Mesenchymal stem cell (in vitro differentiated cells and primary cell): ENCODE measurements around the gene JDP2.

Experiments used
- DNase-seq: peaks from one replicate; pipeline ENCODE4 v3.0.0-alpha.2; 2013
- H2AFZ ChIP-seq: one replicate; pipeline ENCODE4 v1.6.1; 2013; ENCODE audit warnings: low read depth, mild to moderate bottlenecking, control low read depth, inconsistent platforms, low read length, moderate library complexity
- H2AK5ac ChIP-seq: 2 replicates; pipeline ENCODE4 v1.6.1; 2013; ENCODE audit warnings: low read length, moderate library complexity, mild to moderate bottlenecking, inconsistent platforms; ENCODE audit not compliant: severe bottlenecking
- H2BK120ac ChIP-seq: one replicate; pipeline ENCODE4 v1.6.1; 2013; ENCODE audit warnings: low read depth, mild to moderate bottlenecking, inconsistent platforms, low read length, moderate library complexity
- H2BK12ac ChIP-seq, 2 experiments: one replicate each; pipeline ENCODE4 v1.6.1; 2013; ENCODE audit warnings: inconsistent platforms in 2 of 2, low read length in 2 of 2, mild to moderate bottlenecking in 2 of 2, moderate library complexity in 2 of 2, control low read depth in 1 of 2
- H2BK15ac ChIP-seq: one replicate; pipeline ENCODE4 v1.6.1; 2013; ENCODE audit warnings: mild to moderate bottlenecking, low read depth, inconsistent platforms; ENCODE audit not compliant: poor library complexity, severe bottlenecking
- H2BK5ac ChIP-seq: 2 replicates; pipeline ENCODE4 v1.6.1; 2013; ENCODE audit warnings: low read depth, mild to moderate bottlenecking, low read length, control low read depth, inconsistent platforms; ENCODE audit not compliant: poor library complexity, severe bottlenecking
- H3K14ac ChIP-seq, 2 experiments: one replicate each; pipeline ENCODE4 v1.6.1; 2013; ENCODE audit warnings: inconsistent platforms in 2 of 2, low read length in 2 of 2, control low read depth in 1 of 2, mild to moderate bottlenecking in 1 of 2, moderate library complexity in 1 of 2
- H3K18ac ChIP-seq, 2 experiments: one replicate each; pipeline ENCODE4 v1.6.1; 2013; ENCODE audit warnings: inconsistent platforms in 2 of 2, low read length in 2 of 2, control low read depth in 1 of 2, low read depth in 1 of 2, mild to moderate bottlenecking in 1 of 2
- H3K23ac ChIP-seq, 2 experiments: one replicate each; pipeline ENCODE4 v1.6.1; 2013; ENCODE audit warnings: inconsistent platforms in 2 of 2, low read length in 2 of 2, mild to moderate bottlenecking in 2 of 2, moderate library complexity in 2 of 2, control low read depth in 1 of 2
- H3K27ac ChIP-seq: 2 replicates; pipeline ENCODE4 v1.5.1; 2013; ENCODE audit warnings: mild to moderate bottlenecking, moderate library complexity, low read length, control low read depth, inconsistent platforms; ENCODE audit not compliant: poor library complexity, severe bottlenecking
- H3K27me3 ChIP-seq, 2 experiments: 2 replicates each; pipeline versions ENCODE4 v1.6.1 to v1.7.0; 2013; ENCODE audit warnings: low read length in 2 of 2, mild to moderate bottlenecking in 2 of 2, moderate library complexity in 2 of 2, control low read depth in 1 of 2, inconsistent platforms in 1 of 2; ENCODE audit not compliant: control insufficient read depth in 1 of 2, insufficient read depth in 1 of 2
- H3K36me3 ChIP-seq, 2 experiments: 2 replicates each; pipeline versions ENCODE4 v1.6.1 to v1.7.0; 2013; ENCODE audit warnings: low read length in 2 of 2, control low read depth in 1 of 2, inconsistent platforms in 1 of 2, low read depth in 1 of 2, mild to moderate bottlenecking in 1 of 2; ENCODE audit not compliant: insufficient read depth in 2 of 2, control insufficient read depth in 1 of 2
- H3K4ac ChIP-seq, 2 experiments: one replicate each; pipeline ENCODE4 v1.6.1; 2013; ENCODE audit warnings: inconsistent platforms in 2 of 2, low read length in 2 of 2, mild to moderate bottlenecking in 2 of 2, moderate library complexity in 2 of 2, control low read depth in 1 of 2, low read depth in 1 of 2
- H3K4me1 ChIP-seq: 2 replicates; pipeline ENCODE4 v1.6.1; 2013; ENCODE audit warnings: low read depth, low read length, control low read depth; ENCODE audit not compliant: control insufficient read depth, insufficient read depth
- H3K4me2 ChIP-seq: 2 replicates; pipeline ENCODE4 v1.6.1; 2013; ENCODE audit warnings: low read length, mild to moderate bottlenecking, inconsistent platforms; ENCODE audit not compliant: poor library complexity, severe bottlenecking
- H3K4me3 ChIP-seq, 2 experiments: 2 replicates each; pipeline versions ENCODE4 v1.5.1 to v1.7.0; 2013; ENCODE audit warnings: low read length in 2 of 2, mild to moderate bottlenecking in 2 of 2, control low read depth in 1 of 2, low read depth in 1 of 2; ENCODE audit not compliant: insufficient read depth in 1 of 2
- H3K79me1 ChIP-seq: replicated peaks from 2 replicates; pipeline ENCODE4 v1.6.1; 2013; ENCODE audit warnings: mild to moderate bottlenecking, control low read depth, low read length, inconsistent platforms; ENCODE audit not compliant: poor library complexity, severe bottlenecking
- H3K9ac ChIP-seq: 2 replicates; pipeline ENCODE4 v1.7.0; 2013; ENCODE audit warnings: mild to moderate bottlenecking, low read length, moderate library complexity
- H3K9me3 ChIP-seq: 2 replicates; pipeline ENCODE4 v1.7.0; 2013; ENCODE audit warnings: mild to moderate bottlenecking, low read length; ENCODE audit not compliant: control insufficient read depth
- H4K8ac ChIP-seq: one replicate; pipeline ENCODE4 v1.6.1; 2013; ENCODE audit warnings: inconsistent platforms, mild to moderate bottlenecking, low read length, moderate library complexity
- H4K91ac ChIP-seq: one replicate; pipeline ENCODE4 v1.6.1; 2013; ENCODE audit warnings: mild to moderate bottlenecking, low read length, inconsistent platforms
- WGBS: methylation state at CpG from one replicate; pipeline ENCODE4 v1.1.7; 2013; ENCODE audit warnings: mixed read lengths; 5-methylcytosine and 5-hydroxymethylcytosine counted together

Gene JDP2

GRCh38 chr14:75418850-75419768 is 8.7 kb upstream of the JDP2 start:
- H3K4me3 ChIP-seq = no peak overlapping the region
- no peak overlapping the region for H3K9ac ChIP-seq
- peak overlapping the region; percentile 4 for H4K8ac ChIP-seq
- H3K18ac ChIP-seq = peak overlapping the region; percentile 43 to 45
- H2AK5ac ChIP-seq = no peak overlapping the region
- H3K36me3 ChIP-seq = no peaks in the 10 kb centered on the region
- H3K4me2 ChIP-seq = peak overlapping the region; percentile 4
- H4K91ac ChIP-seq = no peak overlapping the region
- no peak overlapping the region for H2AFZ ChIP-seq
- H3K27me3 ChIP-seq = no peaks in the 10 kb centered on the region
- H3K27ac ChIP-seq = no peak overlapping the region
- peaks cover 5% of the 10 kb centered on the region for H3K4me1 ChIP-seq
- no peaks in the 10 kb centered on the region for H3K9me3 ChIP-seq
- H2BK5ac ChIP-seq = no peak overlapping the region
- no peak for DNase-seq
- H2BK15ac ChIP-seq = no peak overlapping the region
- WGBS = 30% methylated on average over 12 of the region's 16 CpGs
- H3K79me1 ChIP-seq = no peaks in the 10 kb centered on the region
- H3K14ac ChIP-seq = peak overlapping the region in 1 of 2 experiments; percentile 87
- H3K23ac ChIP-seq = no peak overlapping the region
- H2BK120ac ChIP-seq = no peak overlapping the region
- no peak overlapping the region for H3K4ac ChIP-seq
- peak overlapping the region in 1 of 2 experiments; percentile 77 for H2BK12ac ChIP-seq

GRCh38 chr14:75422169-75422568 is 5.7 kb upstream of the JDP2 start:
- no peak overlapping the region for H3K27ac ChIP-seq
- no peak overlapping the region for H3K18ac ChIP-seq

GRCh38 chr14:75424496-75424895 is 3.3 kb upstream of the JDP2 start:
- H3K27me3 ChIP-seq = no peaks in the 10 kb centered on the region
- no peak overlapping the region for H3K18ac ChIP-seq
- no peak overlapping the region for H2AFZ ChIP-seq
- DNase-seq = no peak
- H4K8ac ChIP-seq = no peak overlapping the region
- H3K4ac ChIP-seq = no peak overlapping the region
- no peak overlapping the region for H3K27ac ChIP-seq
- H3K23ac ChIP-seq = no peak overlapping the region
- no peak overlapping the region for H3K4me3 ChIP-seq
- no peak overlapping the region for H4K91ac ChIP-seq
- no peak overlapping the region for H2AK5ac ChIP-seq
- no peaks in the 10 kb centered on the region for H3K36me3 ChIP-seq
- H3K4me2 ChIP-seq = no peak overlapping the region
- no peak overlapping the region for H2BK12ac ChIP-seq
- H3K4me1 ChIP-seq = peaks cover 15% of the 10 kb centered on the region
- peaks cover 4% of the 10 kb centered on the region for H3K79me1 ChIP-seq
- no peak overlapping the region for H3K9ac ChIP-seq
- no peak overlapping the region for H2BK5ac ChIP-seq
- no peaks in the 10 kb centered on the region for H3K9me3 ChIP-seq
- H3K14ac ChIP-seq = no peak overlapping the region
- no peak overlapping the region for H2BK15ac ChIP-seq
- H2BK120ac ChIP-seq = no peak overlapping the region
- WGBS = 100% methylated on average over 1 of the region's 1 CpG

More at GRCh38 chr14:75422169-75422568, 5.7 kb upstream of the JDP2 start:
- Histone ChIP-seq H3K79me1 (no peaks in the 10 kb centered on the region), H2AK5ac (no peak overlapping the region), H3K4me1 (peaks cover 9% of the 10 kb centered on the region), H3K23ac (no peak overlapping the region), H3K27me3 (no peaks in the 10 kb centered on the region), H4K91ac (no peak overlapping the region), H3K9ac (no peak overlapping the region), H2BK120ac (no peak overlapping the region), H3K4ac (no peak overlapping the region), H3K4me2 (no peak overlapping the region), H2BK12ac (no peak overlapping the region), H4K8ac (no peak overlapping the region), H3K4me3 (no peak overlapping the region), H2BK5ac (no peak overlapping the region), H2AFZ (no peak overlapping the region), H3K14ac (no peak overlapping the region), H3K36me3 (no peaks in the 10 kb centered on the region), H3K9me3 (no peaks in the 10 kb centered on the region), H2BK15ac (no peak overlapping the region)
- WGBS = 79% methylated on average over 8 of the region's 8 CpGs
- peak; percentile 60 for DNase-seq

GRCh38 chr14:75425446-75425845 is 2.4 kb upstream of the JDP2 start:
- 58% methylated on average over 3 of the region's 4 CpGs for WGBS

More at GRCh38 chr14:75425446-75425845, 2.4 kb upstream of the JDP2 start:
- H3K9ac ChIP-seq = no peak overlapping the region
- H3K36me3 ChIP-seq = no peaks in the 10 kb centered on the region
- H2BK15ac ChIP-seq = no peak overlapping the region
- no peaks in the 10 kb centered on the region for H3K27me3 ChIP-seq
- no peak for DNase-seq
- no peak overlapping the region for H3K4me2 ChIP-seq
- no peak overlapping the region for H2BK5ac ChIP-seq
- H3K9me3 ChIP-seq = no peaks in the 10 kb centered on the region
- no peak overlapping the region for H4K91ac ChIP-seq
- no peak overlapping the region for H3K18ac ChIP-seq
- H3K27ac ChIP-seq = no peak overlapping the region
- peaks cover 16% of the 10 kb centered on the region for H3K4me1 ChIP-seq
- H3K23ac ChIP-seq = no peak overlapping the region
- no peak overlapping the region for H3K14ac ChIP-seq
- no peak overlapping the region for H3K4me3 ChIP-seq
- no peak overlapping the region for H2AK5ac ChIP-seq
- no peak overlapping the region for H2AFZ ChIP-seq
- H4K8ac ChIP-seq = no peak overlapping the region
- H3K79me1 ChIP-seq = peaks cover 8% of the 10 kb centered on the region
- no peak overlapping the region for H3K4ac ChIP-seq
- H2BK12ac ChIP-seq = no peak overlapping the region
- H2BK120ac ChIP-seq = no peak overlapping the region
